ENCODE data around the gene DIS3L. TPM values are rescaled to one million over a fixed set of nuclear protein-coding genes. Genes with fewer than 3 reads are reported as not detected.

Gene DIS3L
- total and polyA plus RNA-seq, 2 experiments from 2014 or later = 27.2 to 39.6 TPM

DNA sequence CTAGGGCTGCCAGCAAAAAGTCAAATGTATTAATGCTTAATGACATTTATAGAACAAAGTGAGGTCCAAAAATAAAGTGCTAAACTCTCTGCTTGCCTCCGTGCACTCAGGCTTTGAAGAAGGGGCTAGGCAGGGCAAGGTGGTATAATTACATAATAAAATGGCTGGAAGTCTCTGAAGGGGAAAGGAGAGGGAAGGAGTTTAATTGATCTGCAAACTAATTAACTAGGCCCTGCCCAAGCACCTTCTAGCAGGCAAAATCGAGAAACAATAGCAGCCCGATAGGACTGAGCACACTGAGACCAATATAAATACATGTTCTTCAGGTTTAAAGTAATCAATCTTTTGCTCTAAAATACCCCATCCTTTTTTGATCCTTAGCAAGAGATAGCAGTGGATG is 13.0 kb downstream of the DIS3L start:
- Histone ChIP-seq H3K27me3 (no peaks in the 10 kb centered on the region), H3K9me3 (ENCODE audit: low read depth) (no peaks in the 10 kb centered on the region), H3K4me1 (ENCODE audit: low read depth) (peaks cover 15% of the 10 kb centered on the region), H3K27ac (peak overlapping the region; percentile 2), H3K4me3 (no peak overlapping the region), H3K36me3 (peaks cover 9% of the 10 kb centered on the region)
- TF ChIP-seq CTCF (IDR thresholded peaks at IDR 0.05; ENCODE audit: low read depth, low read length) = no peak
- DNase-seq (ENCODE audit: low read depth in 1 of 2, low spot score in 1 of 2) = no peak

DNA sequence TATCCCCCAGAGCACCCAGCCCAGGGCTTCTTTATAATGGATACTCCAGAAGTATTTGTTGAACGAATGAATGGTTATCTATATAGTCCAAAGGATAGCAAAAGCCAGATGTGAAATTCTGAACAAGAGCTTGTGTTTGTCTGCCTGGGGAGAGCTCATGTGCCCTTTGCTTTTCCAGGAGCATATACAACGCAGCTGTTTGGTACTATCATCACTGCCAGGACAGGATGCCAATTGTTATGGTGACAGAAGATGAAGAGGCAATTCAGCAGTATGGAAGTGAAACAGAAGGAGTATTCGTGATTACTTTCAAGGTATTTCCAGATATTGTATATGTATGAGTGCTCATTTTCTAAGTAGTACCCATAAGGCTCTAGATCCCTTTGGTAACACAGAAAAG is 15.2 kb downstream of the DIS3L start:
- Histone ChIP-seq H3K9me3 (ENCODE audit: low read depth) (no peaks in the 10 kb centered on the region), H3K36me3 (peaks cover 20% of the 10 kb centered on the region), H3K4me1 (ENCODE audit: low read depth) (peaks cover 15% of the 10 kb centered on the region), H3K4me3 (no peak overlapping the region), H3K27ac (no peak overlapping the region), H3K27me3 (no peaks in the 10 kb centered on the region)
- TF ChIP-seq CTCF (IDR thresholded peaks at IDR 0.05; ENCODE audit: low read depth, low read length) = no peak
- no peak for DNase-seq (ENCODE audit: low read depth in 1 of 2, low spot score in 1 of 2)

DNA sequence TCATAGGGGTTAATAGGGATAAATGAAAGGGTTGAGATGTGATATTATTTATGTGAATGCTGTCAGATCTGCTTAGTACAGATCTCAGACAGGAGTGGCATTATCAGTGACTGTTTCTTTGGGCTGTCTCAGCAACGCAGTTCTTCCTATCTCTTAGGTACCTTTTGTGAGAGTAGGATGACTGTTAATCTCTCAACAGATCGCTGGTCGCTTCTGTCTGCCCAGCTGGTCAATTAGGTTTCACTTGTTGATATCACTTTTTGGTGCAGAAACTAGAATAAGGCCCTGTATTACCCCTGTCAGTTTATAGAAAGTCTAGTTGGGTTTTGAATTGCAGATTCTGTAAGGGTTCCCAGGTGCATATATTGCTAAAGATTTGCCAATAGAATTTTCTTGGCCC is 16.5 kb downstream of the DIS3L start:
- H3K4me1 ChIP-seq (ENCODE audit: low read depth) = peaks cover 15% of the 10 kb centered on the region
- H3K9me3 ChIP-seq (ENCODE audit: low read depth) = no peaks in the 10 kb centered on the region
- H3K4me3 ChIP-seq = no peak overlapping the region
- no peak overlapping the region for H3K27ac ChIP-seq
- DNase-seq (ENCODE audit: low read depth in 1 of 2, low spot score in 1 of 2) = no peak
- no peaks in the 10 kb centered on the region for H3K27me3 ChIP-seq
- no peak for TF ChIP-seq CTCF (IDR thresholded peaks at IDR 0.05; ENCODE audit: low read depth, low read length)
- peaks cover 23% of the 10 kb centered on the region for H3K36me3 ChIP-seq

GRCh38 chr15:66310786-66311185 is 17.4 kb downstream of the DIS3L start:
- Histone ChIP-seq H3K27ac (no peak overlapping the region), H3K36me3 (peaks cover 23% of the 10 kb centered on the region), H3K27me3 (no peaks in the 10 kb centered on the region), H3K4me1 (ENCODE audit: low read depth) (peaks cover 15% of the 10 kb centered on the region), H3K9me3 (ENCODE audit: low read depth) (no peaks in the 10 kb centered on the region), H3K4me3 (no peak overlapping the region)
- no peak for TF ChIP-seq CTCF (IDR thresholded peaks at IDR 0.05; ENCODE audit: low read depth, low read length)
- no peak for DNase-seq (ENCODE audit: low read depth in 1 of 2, low spot score in 1 of 2)

DNA sequence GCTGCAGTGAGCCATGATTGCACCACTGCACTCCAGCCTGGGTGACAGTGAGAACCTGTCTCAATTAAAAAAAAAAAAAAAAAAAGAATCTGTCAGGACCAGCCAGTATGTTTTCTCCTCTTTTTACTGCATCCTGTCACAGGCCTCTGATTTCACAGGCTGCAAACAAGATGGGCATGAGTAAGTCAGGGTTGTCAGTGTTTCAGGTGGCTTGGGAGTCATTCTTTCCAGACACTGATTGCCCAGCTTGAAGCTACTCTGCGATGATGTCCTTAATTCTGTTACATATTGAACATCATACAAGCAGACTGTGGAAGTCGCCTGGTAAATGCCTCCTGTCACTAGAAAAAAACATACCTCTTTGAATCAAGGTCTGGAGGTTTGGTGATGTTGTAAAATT is 18.8 kb downstream of the DIS3L start:
- TF ChIP-seq CTCF (IDR thresholded peaks at IDR 0.05; ENCODE audit: low read depth, low read length) = no peak

More for the DNA sequence above, 18.8 kb downstream of the DIS3L start:
- no peak for DNase-seq (ENCODE audit: low read depth in 1 of 2, low spot score in 1 of 2)
- Histone ChIP-seq H3K27ac (no peak overlapping the region), H3K27me3 (no peaks in the 10 kb centered on the region), H3K9me3 (ENCODE audit: low read depth) (no peaks in the 10 kb centered on the region), H3K36me3 (peaks cover 27% of the 10 kb centered on the region), H3K4me3 (no peak overlapping the region), H3K4me1 (ENCODE audit: low read depth) (peaks cover 13% of the 10 kb centered on the region)

Measured in cardiac muscle cell (in vitro differentiated cells and primary cell).